Motor neuron (in vitro differentiated cells): Measurements from ENCODE around the gene TAF5L. TPM values are rescaled to one million over a fixed set of nuclear protein-coding genes. Genes with fewer than 3 reads are reported as not detected.
"Not testable (repeated sequence)": the region's sequence is repeated elsewhere in the genome, so short reads cannot be mapped to it uniquely, and the experiment has no call there.

ENCODE experiments used
- ATAC-seq, 8 experiments: fragments of 200-7000 bp; cut with Tn5 transposase; replicated peaks in 6 of 8; 2 replicates each; pipeline ENCODE4 v1.8.0; 2021; ENCODE audit warnings: mild to moderate bottlenecking in 8 of 8, moderate library complexity in 8 of 8
- H3K27ac ChIP-seq, 2 donors: fragments of 250-450 bp; sonication (Bioruptor Pico); 2 replicates each; pipeline ENCODE4 v1.9.0; 2021; ENCODE audit warnings: antibody characterized with exemption in 2 of 2, mild to moderate bottlenecking in 2 of 2, moderate library complexity in 1 of 2
- H3K4me1 ChIP-seq, 2 donors: fragments of 250-450 bp; sonication (Bioruptor Pico); replicated peaks in 1 of 2; 2 replicates each; pipeline ENCODE4 v1.6.1; 2021; ENCODE audit warnings: antibody characterized with exemption in 2 of 2, mild to moderate bottlenecking in 2 of 2, moderate library complexity in 1 of 2
- H3K4me3 ChIP-seq, 5 donors: fragments of 250-450 bp; sonication (Bioruptor Pico); 2 replicates each; pipeline ENCODE4 v1.9.0; 2021; ENCODE audit warnings: antibody characterized with exemption in 5 of 5, mild to moderate bottlenecking in 5 of 5, moderate library complexity in 4 of 5
- WGBS, 10 experiments: fragments of 450-650 bp; shearing (Covaris generic); methylation state at CpG; one replicate each; pipeline ENCODE4 v1.0.0; 2022; 5-methylcytosine and 5-hydroxymethylcytosine counted together
- in situ Hi-C, 9 experiments: fragments of 400-800 bp; cut with MboI; loops; one replicate each; pipeline ENCODE4 v1.15.0; 2021; ENCODE audit warnings: low sequenced_read_pairs in 9 of 9, low pct_unique_long_range_greater_than_20kb in 2 of 9; ENCODE audit not compliant: unreplicated experiment in 9 of 9
- total RNA-seq, 8 experiments: library from RNA; unstranded; fragments of 300-600 nt; gene quantifications; 2 replicates each; pipeline versions ENCODE4 v1.2.3 to v1.2.4, GENCODE V29; 2022

Gene TAF5L
- total RNA-seq, 8 experiments from 2014 or later: 12.2 to 34.3 (median 17.9) TPM

- in situ Hi-C loops: no loop called here
- H3K4me3 ChIP-seq: no peak overlapping the region
- peaks cover 6 to 7% of the 10 kb centered on the region in 2 donors for H3K4me1 ChIP-seq
- ATAC-seq: no peak
- 88 to 100% (median 97%) methylated on average over 1 to 5 of the region's 5 CpGs for WGBS, 10 experiments
- no peak overlapping the region for H3K27ac ChIP-seq
These were observed 6.3 kb downstream of the TAF5L start for GRCh38 chr1:229619614-229620013.

- no peak overlapping the region for H3K27ac ChIP-seq
- in situ Hi-C loops: no loop called here
- no peak overlapping the region for H3K4me3 ChIP-seq
- H3K4me1 ChIP-seq: peaks cover 0 to 1% of the 10 kb centered on the region in 2 donors
- ATAC-seq: no peak
These were observed 6.9 kb downstream of the TAF5L start for GRCh38 chr1:229619002-229619401.

DNA sequence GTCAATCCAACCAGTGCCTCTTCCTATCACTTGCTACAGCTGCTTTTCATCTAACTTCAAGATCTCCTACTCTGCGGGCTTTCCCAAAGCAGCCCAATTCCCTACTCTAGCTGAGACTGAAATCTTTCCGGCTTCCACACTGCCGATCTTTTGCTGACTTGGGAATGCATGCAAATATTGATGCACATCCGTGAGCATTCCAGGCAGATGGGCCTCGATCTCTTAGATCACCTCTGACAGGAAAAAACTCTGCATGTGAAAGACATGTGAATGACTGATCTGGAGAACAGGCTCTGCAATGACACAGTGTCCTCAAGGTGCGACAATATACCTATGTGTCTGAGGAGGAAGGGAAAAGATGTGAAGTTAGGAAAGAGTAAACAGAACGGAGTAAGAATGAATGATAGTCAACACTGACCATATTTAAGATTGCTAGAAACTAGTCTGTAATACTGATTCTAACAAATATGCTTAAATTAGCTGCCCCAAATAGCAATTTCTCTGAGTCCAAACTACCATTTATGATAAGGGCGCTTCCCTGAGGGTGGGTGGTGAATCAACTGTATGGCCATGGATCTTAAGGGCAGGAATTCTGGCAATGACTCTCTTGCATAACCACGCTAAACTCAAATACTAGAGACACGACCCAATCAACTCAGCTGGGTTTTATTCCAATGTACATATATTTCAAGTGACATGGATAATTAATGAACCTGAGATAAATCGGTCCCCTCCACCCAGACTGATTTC is 8.4 kb downstream of the TAF5L start:
- H3K4me1 ChIP-seq: no peaks in the 10 kb centered on the region
- WGBS, 10 experiments: 50 to 85% (median 76%) methylated on average over 2 to 9 of the region's 11 CpGs
- ATAC-seq: no peak
- H3K27ac ChIP-seq: no peak overlapping the region
- no peak overlapping the region for H3K4me3 ChIP-seq
- in situ Hi-C loops: no loop called here

- no peak for ATAC-seq
- 50 to 100% (median 84%) methylated on average over 1 to 2 of the region's 2 CpGs; no CpG with 5 or more reads in 2 of the 10 experiments for WGBS, 10 experiments
- in situ Hi-C loops: no loop called here
- Histone ChIP-seq H3K27ac (no peak overlapping the region), H3K4me1 (no peaks in the 10 kb centered on the region), H3K4me3 (no peak overlapping the region)
These were observed 11.2 kb downstream of the TAF5L start for GRCh38 chr1:229614701-229615100.

DNA sequence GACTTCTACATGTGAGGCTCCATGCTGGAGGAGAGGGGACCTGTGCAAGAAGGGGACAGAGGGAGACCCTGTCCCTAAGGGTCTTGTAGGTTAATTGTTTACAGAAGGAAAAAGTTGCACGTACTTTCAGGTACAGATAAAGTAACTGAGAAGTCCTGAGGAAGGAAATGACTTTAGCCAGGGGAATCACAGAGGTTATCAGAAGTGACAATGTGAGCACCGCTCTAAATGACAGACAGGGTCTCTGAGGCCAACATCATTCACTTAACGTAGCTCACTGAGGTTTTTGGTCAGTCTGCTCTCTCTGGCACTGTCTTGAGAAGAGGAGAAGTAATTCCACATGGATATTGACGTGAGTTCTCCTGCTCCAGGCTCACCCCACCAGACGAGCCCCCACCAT is 12.0 kb downstream of the TAF5L start:
- 70 to 100% (median 90%) methylated on average over 1 to 5 of the region's 5 CpGs; no CpG with 5 or more reads in 2 of the 10 experiments for WGBS, 10 experiments
- no peak overlapping the region for H3K27ac ChIP-seq
- no peaks in the 10 kb centered on the region for H3K4me1 ChIP-seq
- ATAC-seq: no peak
- H3K4me3 ChIP-seq: no peak overlapping the region
- in situ Hi-C loops: no loop called here

DNA sequence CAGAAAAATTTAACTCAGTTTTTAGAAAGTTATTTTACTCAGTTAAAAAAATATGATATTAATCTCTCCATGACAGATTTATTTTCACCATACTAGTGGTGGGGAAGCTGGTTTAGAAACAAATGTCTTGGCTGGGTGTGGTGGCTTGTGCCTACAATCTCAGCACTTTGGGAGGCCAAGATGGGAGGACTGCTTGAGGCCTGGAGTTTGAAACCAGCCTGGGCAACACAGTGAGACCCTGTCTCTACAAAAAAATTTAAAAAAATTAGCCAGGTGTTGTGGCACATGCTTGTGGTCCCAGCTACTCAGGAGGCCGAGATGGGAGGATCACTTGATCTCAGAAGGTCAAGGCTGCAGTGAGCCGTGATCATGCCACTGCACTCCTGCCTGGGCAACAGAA is 17.3 kb downstream of the TAF5L start:
- WGBS, 10 experiments: 80 to 95% (median 87%) methylated on average over 2 of the region's 2 CpGs; no CpG with 5 or more reads in 4 of the 10 experiments
- no peak overlapping the region for H3K27ac ChIP-seq
- ATAC-seq: no peak
- H3K4me3 ChIP-seq: no peak overlapping the region
- in situ Hi-C loops: no loop called here
- no peaks in the 10 kb centered on the region for H3K4me1 ChIP-seq

DNA sequence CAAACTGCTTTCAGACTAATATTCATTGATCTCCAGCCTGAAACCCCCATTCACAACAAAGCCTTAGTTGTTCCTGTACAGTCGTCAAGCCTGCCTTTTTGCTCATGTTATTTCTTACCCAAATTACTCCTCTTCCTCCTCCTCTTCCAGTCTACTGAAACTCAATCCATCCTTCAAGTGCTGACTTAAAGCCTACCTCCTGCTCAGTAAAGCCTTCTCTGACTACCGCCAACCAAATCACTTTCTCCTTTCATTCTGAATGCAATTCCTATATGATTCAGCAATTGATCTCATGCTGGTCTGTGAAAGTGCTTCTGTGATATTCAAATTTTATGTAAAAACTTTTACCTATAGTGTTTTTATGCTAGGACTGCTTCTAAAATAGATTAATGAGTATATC is 18.6 kb downstream of the TAF5L start:
- no peaks in the 10 kb centered on the region for H3K4me1 ChIP-seq
- ATAC-seq: no peak
- in situ Hi-C loops: no loop called here
- WGBS, 10 experiments: 80 to 100% (median 94%) methylated on average over 1 to 2 of the region's 2 CpGs; no CpG with 5 or more reads in 2 of the 10 experiments
- H3K4me3 ChIP-seq: no peak overlapping the region
- no peak overlapping the region for H3K27ac ChIP-seq

DNA sequence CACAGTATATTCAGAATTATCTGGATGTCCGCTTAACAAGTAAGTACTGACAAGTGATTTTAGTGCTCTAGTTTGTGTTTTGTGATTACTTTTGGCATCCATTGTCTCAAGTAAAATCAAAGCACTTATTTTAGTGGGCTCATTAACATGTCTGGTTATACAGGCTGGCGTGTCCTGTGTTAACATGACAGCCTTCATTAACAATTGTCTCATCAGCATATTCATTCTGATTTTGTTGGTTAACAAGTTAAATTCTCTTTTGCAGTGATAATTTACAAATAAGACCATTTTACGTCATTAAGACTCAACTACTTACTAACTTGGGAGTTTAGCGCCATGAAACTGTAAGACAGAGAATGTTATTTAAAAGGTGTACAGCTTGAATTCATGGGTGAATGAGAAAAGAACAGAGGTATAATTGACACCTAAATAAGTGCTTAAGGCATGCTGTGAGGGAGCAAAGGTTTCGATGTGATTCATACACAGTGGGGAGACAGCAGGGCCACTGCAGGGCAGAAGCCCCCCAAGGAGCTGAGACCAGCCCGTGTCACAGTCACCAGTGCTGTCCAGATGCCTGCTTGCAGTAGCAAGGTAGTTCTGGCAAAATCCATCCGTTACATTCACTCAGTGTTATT is 22.4 kb downstream of the TAF5L start:
- in situ Hi-C loops: no loop called here
- 40 to 100% (median 80%) methylated on average over 3 to 7 of the region's 7 CpGs for WGBS, 10 experiments
- H3K4me3 ChIP-seq: no peak overlapping the region

GRCh38 chr1:229600229-229600628 is 25.7 kb downstream of the TAF5L start:
- no peak overlapping the region for H3K27ac ChIP-seq
- no peak for ATAC-seq
- in situ Hi-C loops: no loop called here
- H3K4me3 ChIP-seq: no peak overlapping the region
- H3K4me1 ChIP-seq: no peaks in the 10 kb centered on the region
- 83 to 98% (median 95%) methylated on average over 2 to 5 of the region's 5 CpGs for WGBS, 10 experiments

More for the DNA sequence above, 22.4 kb downstream of the TAF5L start:
- Histone ChIP-seq H3K27ac (no peak overlapping the region), H3K4me1 (no peaks in the 10 kb centered on the region)
- ATAC-seq: peak in 3 of 8 experiments; percentile 22 to 60 (median 24)

DNA sequence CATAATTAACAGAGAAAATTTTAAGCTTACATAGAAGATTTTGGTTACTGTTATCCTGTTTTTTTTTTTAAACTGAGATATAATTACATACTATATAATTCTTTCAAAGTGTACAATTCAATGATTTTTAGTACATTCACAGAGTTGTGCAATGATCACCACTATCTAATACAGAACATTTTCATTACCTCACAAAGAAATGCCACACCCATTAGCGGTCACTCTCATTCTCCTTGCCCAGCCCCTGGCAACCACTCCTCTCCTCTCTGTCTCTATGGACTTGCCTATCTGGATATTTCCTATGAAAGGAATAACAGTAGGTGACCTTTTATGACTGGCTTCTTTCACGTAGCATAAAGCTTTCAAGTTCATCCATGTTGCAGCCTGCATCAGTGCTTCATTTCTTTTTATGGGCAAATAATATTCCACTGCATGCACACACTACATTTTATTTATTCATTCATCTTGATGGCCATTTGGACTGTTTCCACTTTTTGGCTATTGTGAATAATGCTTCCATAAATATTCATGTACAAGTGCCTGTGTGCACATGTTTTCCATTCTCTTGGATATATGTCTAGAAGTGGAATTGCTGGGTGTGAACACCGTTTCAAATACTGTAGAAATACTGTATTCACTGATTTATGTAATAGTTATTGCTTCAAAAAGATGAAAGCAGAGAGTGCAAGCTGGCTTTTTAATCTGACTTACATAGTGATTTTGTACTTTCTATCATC is 26.5 kb downstream of the TAF5L start:
- no peak overlapping the region for H3K27ac ChIP-seq
- no peak overlapping the region for H3K4me3 ChIP-seq
- WGBS, 10 experiments: 0 to 100% (median 85%) methylated on average over 1 to 3 of the region's 3 CpGs
- H3K4me1 ChIP-seq: no peaks in the 10 kb centered on the region
- peak in 4 of 8 experiments; percentile 41 to 88 (median 65) for ATAC-seq
- in situ Hi-C loops: no loop called here

DNA sequence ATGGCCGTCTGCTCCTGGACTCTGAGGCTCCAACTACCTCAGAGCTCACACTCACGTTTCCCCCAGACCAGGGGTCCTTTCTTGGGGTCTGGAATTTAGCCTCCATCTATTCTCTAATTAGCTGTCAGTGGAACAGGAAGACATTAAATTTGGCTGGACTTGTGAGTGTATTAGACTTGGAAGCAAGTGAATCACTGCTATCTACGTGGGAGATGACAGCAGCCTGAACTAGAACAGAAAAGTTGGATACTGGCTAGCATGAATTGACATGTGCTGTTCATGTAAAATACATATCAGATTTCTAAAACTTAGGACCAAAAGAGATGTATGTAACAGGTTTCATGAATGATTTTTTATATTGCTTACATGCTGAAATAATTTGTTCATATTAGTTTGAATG is 28.0 kb downstream of the TAF5L start:
- no peak for ATAC-seq
- in situ Hi-C loops: no loop called here
- Histone ChIP-seq H3K4me1 (no peaks in the 10 kb centered on the region), H3K27ac (no peak overlapping the region), H3K4me3 (no peak overlapping the region)
- 51 to 100% (median 80%) methylated on average over 1 to 3 of the region's 3 CpGs; no CpG with 5 or more reads in 1 of the 10 experiments for WGBS, 10 experiments

DNA sequence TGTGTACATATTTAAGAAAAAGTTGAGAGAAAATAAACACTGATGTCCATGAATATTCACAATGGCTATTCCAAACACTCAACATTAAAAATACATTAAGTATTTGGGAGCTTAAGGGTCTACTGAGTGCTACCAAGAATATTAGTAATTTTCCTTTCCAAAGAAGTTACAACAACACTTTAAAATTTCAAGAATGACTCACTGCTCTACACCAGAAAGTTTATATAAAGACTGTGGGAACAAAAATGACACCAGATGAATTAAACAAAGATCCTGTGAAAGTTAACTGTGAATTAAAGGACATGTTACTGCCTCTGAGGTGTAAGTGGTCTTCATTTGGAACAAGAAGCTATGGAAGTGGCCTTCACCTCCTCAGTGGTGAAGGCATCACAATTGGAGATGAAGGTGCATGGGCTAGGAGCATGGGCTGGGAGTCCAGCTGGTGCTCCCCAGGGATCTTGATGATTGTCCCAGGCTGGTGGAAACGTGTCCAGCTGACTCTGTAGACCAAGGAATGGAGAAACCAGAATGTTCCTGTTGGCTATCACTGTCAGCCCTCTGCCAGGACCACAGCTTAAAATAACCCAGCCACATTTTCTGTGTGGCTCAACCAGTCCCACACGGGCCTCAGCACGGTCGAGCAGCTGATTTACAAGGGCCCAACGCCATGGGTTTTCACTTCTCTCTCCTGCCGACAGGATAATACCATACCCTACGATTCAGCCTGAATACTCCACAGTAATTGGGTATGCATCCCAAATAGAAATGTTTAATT is 28.8 kb downstream of the TAF5L start:
- Histone ChIP-seq H3K4me1 (no peaks in the 10 kb centered on the region), H3K4me3 (no peak overlapping the region), H3K27ac (no peak overlapping the region)
- in situ Hi-C loops: no loop called here
- ATAC-seq: peak in 3 of 8 experiments; percentile 19 to 72 (median 28)
- WGBS, 10 experiments: 6 to 93% (median 70%) methylated on average over 2 to 7 of the region's 7 CpGs; no CpG with 5 or more reads in 2 of the 10 experiments

DNA sequence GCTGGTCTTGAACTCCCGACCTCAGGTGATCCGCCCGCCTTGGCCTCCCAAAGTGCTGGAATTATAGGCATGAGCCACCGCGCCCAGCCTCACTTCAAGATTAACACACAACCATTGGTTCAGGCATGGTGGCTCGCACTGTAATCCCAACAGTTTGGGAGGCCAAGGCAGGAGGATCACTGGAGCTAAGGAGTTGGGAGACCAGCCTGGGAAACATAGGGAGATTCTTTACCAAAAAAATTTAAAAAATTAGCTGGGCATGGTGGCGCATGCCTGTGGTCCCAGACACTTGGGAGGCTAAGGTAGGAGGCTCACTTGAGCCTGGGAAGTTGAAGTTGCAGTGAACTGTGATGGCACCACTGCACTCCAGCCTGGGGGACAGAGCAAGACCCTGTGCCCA is 30.0 kb downstream of the TAF5L start:
- ATAC-seq, H3K4me1 ChIP-seq, H3K27ac ChIP-seq, H3K4me3 ChIP-seq, in situ Hi-C loops: not testable (repeated sequence)
- WGBS, 10 experiments: 95 to 100% (median 100%) methylated on average over 1 to 6 of the region's 7 CpGs; no CpG with 5 or more reads in 5 of the 10 experiments
